ENCODE data around the gene MAN2B1. TPM values are rescaled to one million over a fixed set of nuclear protein-coding genes. Genes with fewer than 3 reads are reported as not detected.

Gene MAN2B1
- total and polyA plus RNA-seq, 9 donors: 17.8 to 63.7 (median 35.0) TPM

DNA sequence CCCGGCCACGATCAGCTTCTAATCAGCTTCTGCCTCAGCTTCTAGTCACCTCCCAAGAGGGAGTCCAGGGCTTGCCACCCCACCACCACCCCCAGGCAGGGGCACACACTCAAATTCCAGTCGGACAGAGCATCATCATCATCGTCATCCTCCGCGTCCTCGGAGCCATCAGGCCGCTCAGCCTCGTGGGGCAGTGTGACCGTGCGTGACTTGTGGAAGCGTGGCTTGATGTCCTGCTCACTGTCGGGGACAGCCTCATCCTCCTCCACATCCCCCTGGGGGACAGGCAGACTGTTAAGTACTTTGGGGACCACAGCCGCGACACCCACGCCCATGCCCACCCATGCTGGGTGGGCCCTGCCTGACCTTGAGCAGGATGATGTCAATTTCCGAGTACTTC lies 44.6 kb upstream of the MAN2B1 start:
- intact Hi-C loops (cut with DNase I): no loop called here
- Histone ChIP-seq H3K4me3 (no peak overlapping the region), H3K36me3 (no peaks in the 10 kb centered on the region), H3K4me1 (ENCODE audit: insufficient read depth) (no peaks in the 10 kb centered on the region), H3K9me3 (no peaks in the 10 kb centered on the region), H3K27me3 (no peaks in the 10 kb centered on the region), H3K27ac (no peak overlapping the region)
- 87 to 89% (median 87%) methylated on average over 17 of the region's 17 CpGs for WGBS, 3 donors
- TF ChIP-seq POLR2A (IDR thresholded peaks at IDR 0.05) (no peak), EP300 (IDR thresholded peaks at IDR 0.05) (no peak)
- TF ChIP-seq, protein P1, sequence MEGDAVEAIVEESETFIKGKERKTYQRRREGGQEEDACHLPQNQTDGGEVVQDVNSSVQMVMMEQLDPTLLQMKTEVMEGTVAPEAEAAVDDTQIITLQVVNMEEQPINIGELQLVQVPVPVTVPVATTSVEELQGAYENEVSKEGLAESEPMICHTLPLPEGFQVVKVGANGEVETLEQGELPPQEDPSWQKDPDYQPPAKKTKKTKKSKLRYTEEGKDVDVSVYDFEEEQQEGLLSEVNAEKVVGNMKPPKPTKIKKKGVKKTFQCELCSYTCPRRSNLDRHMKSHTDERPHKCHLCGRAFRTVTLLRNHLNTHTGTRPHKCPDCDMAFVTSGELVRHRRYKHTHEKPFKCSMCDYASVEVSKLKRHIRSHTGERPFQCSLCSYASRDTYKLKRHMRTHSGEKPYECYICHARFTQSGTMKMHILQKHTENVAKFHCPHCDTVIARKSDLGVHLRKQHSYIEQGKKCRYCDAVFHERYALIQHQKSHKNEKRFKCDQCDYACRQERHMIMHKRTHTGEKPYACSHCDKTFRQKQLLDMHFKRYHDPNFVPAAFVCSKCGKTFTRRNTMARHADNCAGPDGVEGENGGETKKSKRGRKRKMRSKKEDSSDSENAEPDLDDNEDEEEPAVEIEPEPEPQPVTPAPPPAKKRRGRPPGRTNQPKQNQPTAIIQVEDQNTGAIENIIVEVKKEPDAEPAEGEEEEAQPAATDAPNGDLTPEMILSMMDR (IDR thresholded peaks at IDR 0.05): no peak
- no peak for DNase-seq

DNA sequence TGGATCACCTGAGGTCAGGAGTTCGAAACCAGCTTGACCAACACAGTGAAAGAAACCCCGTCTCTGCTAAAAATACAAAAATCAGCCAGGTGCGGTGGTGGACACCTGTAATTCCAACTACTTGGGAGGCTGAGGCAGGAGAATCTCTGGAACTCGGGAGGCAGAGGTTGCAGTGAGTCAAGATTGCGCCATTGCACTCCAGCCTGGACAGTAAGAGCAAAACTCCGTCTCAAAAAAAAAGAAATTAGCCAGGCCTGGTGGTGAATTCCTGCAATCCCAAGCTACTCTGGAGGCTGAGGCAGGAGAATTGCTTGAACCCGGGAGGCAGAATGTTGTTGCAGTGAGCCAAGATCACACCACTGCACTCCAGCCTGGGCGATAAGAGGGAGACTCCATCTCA lies 42.1 kb upstream of the MAN2B1 start:
- no peak for DNase-seq
- Histone ChIP-seq H3K9me3 (no peaks in the 10 kb centered on the region), H3K27ac (no peak overlapping the region), H3K4me3 (no peak overlapping the region), H3K4me1 (ENCODE audit: insufficient read depth) (no peaks in the 10 kb centered on the region), H3K27me3 (no peaks in the 10 kb centered on the region), H3K36me3 (no peaks in the 10 kb centered on the region)
- intact Hi-C loops (cut with DNase I): no loop called here
- TF ChIP-seq EP300 (IDR thresholded peaks at IDR 0.05) (no peak), POLR2A (IDR thresholded peaks at IDR 0.05) (no peak)
- TF ChIP-seq, protein P1 (IDR thresholded peaks at IDR 0.05): no peak
- 89 to 93% (median 92%) methylated on average over 8 of the region's 8 CpGs for WGBS, 3 donors

DNA sequence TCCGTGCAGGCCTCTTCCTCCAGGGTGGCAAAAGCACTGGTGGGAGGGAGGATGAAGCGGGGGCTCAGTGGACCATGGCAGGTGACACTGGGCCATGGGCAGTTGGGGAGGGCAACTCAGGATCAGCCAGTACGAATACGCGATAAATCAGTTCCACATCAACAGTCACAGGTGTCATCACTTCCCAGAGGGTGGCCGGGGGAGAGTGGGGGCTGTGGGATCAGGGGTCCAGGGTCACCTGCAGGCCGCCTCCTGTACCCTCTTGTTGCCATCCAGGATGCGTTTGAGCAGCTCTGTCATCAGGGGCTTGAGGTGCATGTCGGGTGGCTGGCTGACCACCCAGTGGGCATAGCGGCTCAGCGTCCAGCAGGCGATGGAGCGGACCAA lies 39.8 kb upstream of the MAN2B1 start:
- Histone ChIP-seq H3K36me3 (no peaks in the 10 kb centered on the region), H3K9me3 (no peaks in the 10 kb centered on the region), H3K4me3 (no peak overlapping the region), H3K27me3 (no peaks in the 10 kb centered on the region), H3K27ac (no peak overlapping the region), H3K4me1 (ENCODE audit: insufficient read depth) (no peaks in the 10 kb centered on the region)
- no peak for DNase-seq
- no peak for TF ChIP-seq POLR2A (IDR thresholded peaks at IDR 0.05)
- no peak for TF ChIP-seq EP300 (IDR thresholded peaks at IDR 0.05)
- TF ChIP-seq, protein P1 (IDR thresholded peaks at IDR 0.05): no peak
- intact Hi-C loops (cut with DNase I): no loop called here
- 83 to 91% (median 85%) methylated on average over 12 to 13 of the region's 13 CpGs for WGBS, 3 donors

DNA sequence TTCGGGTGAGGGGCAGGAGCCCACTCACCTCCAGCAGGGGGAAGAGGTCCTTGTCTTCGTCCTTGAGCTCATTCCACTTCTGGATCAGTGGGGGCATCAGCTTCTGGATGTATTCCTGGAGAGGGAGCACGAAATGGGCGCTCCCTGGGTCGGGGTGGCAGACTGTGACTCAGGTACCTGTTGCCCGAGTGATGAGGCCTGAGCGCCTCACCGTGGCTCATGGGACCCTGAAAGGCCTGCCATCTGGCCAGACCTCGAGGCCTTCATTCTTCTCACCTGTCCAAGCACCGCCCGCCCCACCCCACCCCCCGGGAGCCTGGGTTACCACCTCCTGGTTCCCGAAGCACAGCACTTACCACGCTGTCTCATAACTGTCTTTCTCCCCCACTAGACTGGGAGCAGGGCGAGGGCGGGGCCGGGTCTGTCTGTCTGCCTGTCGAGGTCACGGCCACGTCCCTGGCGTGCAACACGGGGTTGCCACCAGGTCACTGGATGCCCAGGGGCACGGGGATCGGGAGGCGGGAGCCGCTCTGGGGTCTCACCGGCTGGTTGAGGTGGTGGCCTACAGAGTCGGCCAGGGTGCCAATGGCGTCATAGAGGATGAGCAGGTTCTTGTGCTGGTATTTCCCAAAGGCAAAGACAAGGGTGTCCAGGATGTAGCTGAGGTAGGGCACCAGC lies 39.3 kb upstream of the MAN2B1 start:
- Histone ChIP-seq H3K27me3 (no peaks in the 10 kb centered on the region), H3K4me1 (ENCODE audit: insufficient read depth) (no peaks in the 10 kb centered on the region), H3K4me3 (no peak overlapping the region), H3K9me3 (no peaks in the 10 kb centered on the region), H3K36me3 (no peaks in the 10 kb centered on the region), H3K27ac (no peak overlapping the region)
- TF ChIP-seq EP300 (IDR thresholded peaks at IDR 0.05) (no peak), POLR2A (IDR thresholded peaks at IDR 0.05) (no peak)
- TF ChIP-seq, protein P1 (IDR thresholded peaks at IDR 0.05): no peak
- WGBS, 3 donors: 87 to 92% (median 87%) methylated on average over 29 of the region's 29 CpGs
- intact Hi-C loops (cut with DNase I): no loop called here
- no peak for DNase-seq
